H1 (cell line): Measurements from ENCODE around the gene BRD9. TPM values are rescaled to one million over a fixed set of nuclear protein-coding genes. Genes with fewer than 3 reads are reported as not detected.

Source experiments
- CTCF ChIA-PET: fragments of 300-600 bp; sonication (Branson Sonifier 250); formaldehyde crosslinking; loops from one replicate; lab custom pipeline; 2021; ENCODE audit not compliant: partially characterized antibody; lab: Charles Lee
- POLR2A ChIA-PET: fragments of 300-600 bp; sonication (Branson Sonifier 250); formaldehyde crosslinking; loops from one replicate; lab custom pipeline; 2021; ENCODE audit warnings: inconsistent platforms; ENCODE audit not compliant: partially characterized antibody; lab: Charles Lee
- DNase-seq, 2 experiments: peaks; one replicate each; pipeline versions ENCODE4 v3.0.0 to v3.0.0-alpha.2; 2010 to 2022; ENCODE audit warnings: low spot score in 2 of 2, low read depth in 1 of 2, mixed read lengths in 1 of 2
- FAIRE-seq: peaks from 2 replicates; lab custom pipeline; 2011; peaks lifted over from hg19 to GRCh38; lab: Jason Lieb, UNC
- H2AFZ ChIP-seq: 2 replicates; pipeline ENCODE4 v1.8.1; 2012; ENCODE audit warnings: low read length, inconsistent platforms
- H2AK5ac ChIP-seq: 2 replicates; pipeline ENCODE4 v1.6.1; 2013; ENCODE audit warnings: low read depth, low read length
- H2BK120ac ChIP-seq: replicated peaks from 2 replicates; pipeline ENCODE3; 2013; ENCODE audit warnings: low read depth, low read length, inconsistent platforms
- H2BK12ac ChIP-seq: 2 replicates; pipeline ENCODE4 v1.6.1; 2013; ENCODE audit warnings: low read depth, low read length
- H2BK15ac ChIP-seq: 2 replicates; pipeline ENCODE4 v1.6.1; 2013; ENCODE audit warnings: low read length
- H2BK20ac ChIP-seq: 2 replicates; pipeline ENCODE4 v1.6.1; 2013; ENCODE audit warnings: low read length
- H2BK5ac ChIP-seq: 2 replicates; pipeline ENCODE4 v1.6.1; 2013; ENCODE audit warnings: low read depth, low read length
- H3K14ac ChIP-seq: 2 replicates; pipeline ENCODE4 v1.6.1; 2013; ENCODE audit warnings: inconsistent platforms; ENCODE audit not compliant: insufficient read length
- H3K18ac ChIP-seq: 2 replicates; pipeline ENCODE4 v1.6.1; 2013; ENCODE audit warnings: low read length; ENCODE audit errors: extremely low read depth
- H3K23ac ChIP-seq: 2 replicates; pipeline ENCODE4 v1.6.1; 2013; ENCODE audit warnings: inconsistent platforms; ENCODE audit not compliant: insufficient read length
- H3K23me2 ChIP-seq: 2 replicates; pipeline ENCODE4 v1.6.1; 2013; ENCODE audit warnings: low read depth, low read length
- H3K27ac ChIP-seq: 2 replicates; pipeline ENCODE4 v1.6.1; 2011; ENCODE audit warnings: low read depth, low read length, inconsistent platforms
- H3K27me3 ChIP-seq, 4 experiments: replicated peaks in 1 of 4; 1 replicate in 1 of 4; 2 replicates in 3 of 4; pipeline versions ENCODE4 v1.6.1 to v1.8.1; 2011 to 2013; ENCODE audit warnings: low read length in 3 of 4, mild to moderate bottlenecking in 3 of 4, inconsistent platforms in 2 of 4, mixed read lengths in 2 of 4, moderate library complexity in 1 of 4; ENCODE audit not compliant: control insufficient read depth in 3 of 4, insufficient read depth in 3 of 4; ENCODE audit errors: extremely low read depth in 1 of 4
- H3K36me3 ChIP-seq, 4 experiments: 2 replicates each; pipeline versions ENCODE4 v1.6.1 to v1.8.1; 2011 to 2013; ENCODE audit warnings: mild to moderate bottlenecking in 4 of 4, low read length in 3 of 4, moderate library complexity in 2 of 4, control low read depth in 1 of 4, inconsistent platforms in 1 of 4; ENCODE audit not compliant: insufficient read depth in 4 of 4, control insufficient read depth in 2 of 4
- H3K4ac ChIP-seq: replicated peaks from 2 replicates; pipeline ENCODE3; 2013; ENCODE audit warnings: low read length, low read depth, mixed read lengths, inconsistent platforms; ENCODE audit not compliant: insufficient read length
- H3K4me1 ChIP-seq, 4 experiments: replicated peaks in 1 of 4; 1 replicate in 1 of 4; 2 replicates in 3 of 4; pipeline versions ENCODE4 v1.6.1 to v1.8.1; 2011 to 2013; ENCODE audit warnings: low read length in 3 of 4, inconsistent platforms in 2 of 4, mixed read lengths in 1 of 4; ENCODE audit not compliant: insufficient read depth in 4 of 4, control insufficient read depth in 3 of 4
- H3K4me2 ChIP-seq, 2 experiments: 2 replicates each; pipeline versions ENCODE4 v1.6.1 to v1.8.1; 2011 to 2013; ENCODE audit warnings: low read depth in 2 of 2, low read length in 2 of 2, control low read depth in 1 of 2, inconsistent platforms in 1 of 2, mild to moderate bottlenecking in 1 of 2; ENCODE audit not compliant: insufficient read depth in 1 of 2
- H3K4me3 ChIP-seq, 4 experiments: fragments of 200-600, 300-600 bp in 1 of 4; sonication (generic), shearing (Covaris generic), sonication (Bioruptor Twin) in 1 of 4; 2 replicates each; pipeline versions ENCODE4 v1.5.1 to v1.8.1; 2011 to 2016; ENCODE audit warnings: low read length in 4 of 4, low read depth in 3 of 4, control low read depth in 2 of 4, inconsistent platforms in 2 of 4, mild to moderate bottlenecking in 2 of 4, mixed read lengths in 1 of 4, moderate library complexity in 1 of 4; ENCODE audit not compliant: insufficient read depth in 2 of 4; ENCODE audit errors: extremely low read depth in 1 of 4
- H3K56ac ChIP-seq: replicated peaks from 2 replicates; pipeline ENCODE3; 2013; ENCODE audit warnings: low read depth, mild to moderate bottlenecking, mixed read lengths, low read length, inconsistent platforms; ENCODE audit not compliant: insufficient read length
- H3K79me1 ChIP-seq: 2 replicates; pipeline ENCODE4 v1.6.1; 2013; ENCODE audit warnings: low read depth, low read length, control low read depth
- H3K79me2 ChIP-seq, 2 experiments: 2 replicates each; pipeline versions ENCODE4 v1.6.1 to v1.8.1; 2012 to 2013; ENCODE audit warnings: low read length in 2 of 2, mild to moderate bottlenecking in 2 of 2, inconsistent platforms in 1 of 2; ENCODE audit not compliant: insufficient read depth in 2 of 2, control insufficient read depth in 1 of 2
- H3K9ac ChIP-seq, 4 experiments: replicated peaks in 1 of 4; 1 replicate in 1 of 4; 2 replicates in 3 of 4; pipeline versions ENCODE4 v1.6.1 to v1.8.1; 2011 to 2013; ENCODE audit warnings: low read depth in 3 of 4, low read length in 3 of 4, control low read depth in 2 of 4, mild to moderate bottlenecking in 2 of 4, moderate library complexity in 2 of 4, inconsistent platforms in 1 of 4; ENCODE audit errors: extremely low read depth in 1 of 4
- H3K9me3 ChIP-seq, 2 experiments: 2 replicates each; pipeline versions ENCODE4 v1.6.1 to v1.8.1; 2012 to 2013; ENCODE audit warnings: mild to moderate bottlenecking in 2 of 2, moderate library complexity in 2 of 2, control low read depth in 1 of 2, inconsistent platforms in 1 of 2, low read depth in 1 of 2, low read length in 1 of 2, mixed read lengths in 1 of 2; ENCODE audit not compliant: insufficient read depth in 2 of 2
- H4K20me1 ChIP-seq, 2 experiments: replicated peaks in 1 of 2; 2 replicates each; pipeline versions ENCODE3 to v1.8.1; 2011 to 2013; ENCODE audit warnings: inconsistent platforms in 2 of 2, low read length in 2 of 2, mild to moderate bottlenecking in 1 of 2; ENCODE audit not compliant: insufficient read depth in 2 of 2, control insufficient read depth in 1 of 2
- H4K5ac ChIP-seq: 2 replicates; pipeline ENCODE4 v1.6.1; 2013; ENCODE audit warnings: low read length, low read depth, mixed read lengths, inconsistent platforms; ENCODE audit not compliant: insufficient read length
- H4K8ac ChIP-seq: 2 replicates; pipeline ENCODE4 v1.8.0; 2013; ENCODE audit warnings: mild to moderate bottlenecking, moderate library complexity, low read length, inconsistent platforms; ENCODE audit not compliant: insufficient read depth; ENCODE audit errors: extremely low read depth
- H4K91ac ChIP-seq: replicated peaks from 2 replicates; pipeline ENCODE3; 2013; ENCODE audit warnings: low read length, mixed read lengths, inconsistent platforms; ENCODE audit not compliant: insufficient read length
- CBX5 ChIP-seq: fragments of 300-800, 300-1000 bp; sonication (generic); IDR thresholded peaks from 2 replicates; pipeline ENCODE4 v1.7.1; 2016; ENCODE audit warnings: antibody characterized with exemption, low read length, low read depth
- HDAC2 ChIP-seq, 2 experiments: fragments of 300-600 bp in 1 of 2; sonication (generic) in 1 of 2; IDR thresholded peaks; 2 replicates each; pipeline ENCODE4 v1.6.1; 2011 to 2012; ENCODE audit warnings: low read depth in 2 of 2, low read length in 2 of 2, mild to moderate bottlenecking in 2 of 2, moderate library complexity in 2 of 2, borderline replicate concordance in 1 of 2, inconsistent platforms in 1 of 2
- polyA plus RNA-seq, 7 experiments: library from polyadenylated mRNA; depleted of rRNA in 3 of 7; stranded (reverse) in 5 of 7; unstranded in 2 of 7; fragments of >200 nt in 5 of 7; fragments of 200-250 nt in 2 of 7; gene quantifications; 1 replicate in 5 of 7; 2 replicates in 1 of 7; 4 replicates in 1 of 7; pipeline versions ENCODE4 v1.2.1 to v1.2.3, GENCODE V29; 2011 to 2013; ENCODE audit warnings: missing spikeins in 2 of 7, mixed read lengths in 2 of 7
- total RNA-seq: library from RNA; stranded (reverse); fragmentation: NEBNext Ultra II Directional; extraction: Animal tissue kit (Norgen Biotek cat#: 25700); gene quantifications from 2 replicates; pipeline ENCODE4 v1.2.1, GENCODE V29; 2021

Gene BRD9
- total and polyA plus RNA-seq, 2 of the 8 experiments (the other 6 are each of a cell fraction or from before 2014, with no cell fraction given): 9.3 to 49.4 TPM

DNA sequence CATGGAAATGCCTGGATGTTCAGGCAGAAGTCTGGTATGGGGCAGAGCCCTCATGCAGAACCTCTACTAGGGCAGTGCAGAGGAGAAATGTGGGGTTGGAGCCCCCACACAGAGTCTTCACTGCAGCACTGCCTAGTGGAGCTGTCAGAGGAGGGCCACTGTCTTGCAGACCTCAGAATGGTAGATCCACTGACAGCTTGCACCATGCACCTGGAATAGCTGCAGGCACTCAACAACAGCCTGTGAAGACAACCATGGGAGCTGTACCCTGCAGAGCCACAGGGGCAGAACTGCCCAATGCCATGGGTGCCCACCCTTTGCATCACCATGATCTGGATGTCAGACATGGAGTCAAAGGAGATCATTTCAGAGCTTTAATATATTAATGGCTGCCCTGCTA is 37.0 kb upstream of the BRD9 start:
- H2BK5ac ChIP-seq: no peak overlapping the region
- no peak overlapping the region for H2AK5ac ChIP-seq
- H3K4me1 ChIP-seq: peaks cover 0 to 4% (median 3%) of the 10 kb centered on the region in 4 experiments; a peak in 3 of 7 replicates
- H2BK120ac ChIP-seq: no peak overlapping the region
- no peaks in the 10 kb centered on the region for H3K9me3 ChIP-seq
- no peak overlapping the region for H4K8ac ChIP-seq
- H2AFZ ChIP-seq: no peak overlapping the region
- no peak overlapping the region for H3K18ac ChIP-seq
- no peak overlapping the region for H3K23ac ChIP-seq
- H3K79me1 ChIP-seq: no peaks in the 10 kb centered on the region
- peaks cover 7% of the 10 kb centered on the region; the same call in 1 of the 2 replicates for H3K23me2 ChIP-seq
- peaks cover 3 to 20% (median 16%) of the 10 kb centered on the region in 4 experiments for H3K27me3 ChIP-seq
- no peak overlapping the region for H2BK20ac ChIP-seq
- H4K20me1 ChIP-seq: no peaks in the 10 kb centered on the region
- POLR2A ChIA-PET: no interaction called here
- H3K79me2 ChIP-seq: no peaks in the 10 kb centered on the region
- H3K56ac ChIP-seq: no peak overlapping the region
- H3K4me2 ChIP-seq: no peak overlapping the region
- no peak overlapping the region for H4K91ac ChIP-seq
- H4K5ac ChIP-seq: no peak overlapping the region
- CTCF ChIA-PET: interaction anchor here (0.6 to 3.3 kb wide), 4 partner anchors 19 to 301 kb away, joined by 3 to 10 read pairs (median 4); no protein-coding TSS in a partner anchor
- H3K4ac ChIP-seq: no peak overlapping the region
- no peak overlapping the region for H3K4me3 ChIP-seq
- no peak for FAIRE-seq
- H2BK12ac ChIP-seq: no peak overlapping the region
- no peak for DNase-seq
- no peak overlapping the region for H3K9ac ChIP-seq
- H3K14ac ChIP-seq: no peak overlapping the region
- H2BK15ac ChIP-seq: no peak overlapping the region
- no peak overlapping the region for H3K27ac ChIP-seq
- no peaks in the 10 kb centered on the region for H3K36me3 ChIP-seq
- TF ChIP-seq HDAC2 (IDR thresholded peaks at IDR 0.05; ENCODE audit: borderline replicate concordance in 1 of 2, low read depth in 2 of 2, low read length in 2 of 2) (no peak), CBX5 (no peak)
